IPS-20b (cell line): ENCODE results near the gene CHD3.
"Not testable (repeated sequence)": the region's sequence is repeated elsewhere in the genome, so short reads cannot be mapped to it uniquely, and the experiment has no call there.

Experiments
- H3K27ac ChIP-seq: one replicate; pipeline ENCODE4 v1.5.1; 2013; ENCODE audit warnings: low read length
- H3K27me3 ChIP-seq: 2 replicates; pipeline ENCODE4 v1.6.1; 2013; ENCODE audit warnings: mild to moderate bottlenecking, low read length, inconsistent platforms; ENCODE audit not compliant: insufficient read depth
- H3K36me3 ChIP-seq: 2 replicates; pipeline ENCODE4 v1.6.1; 2013; ENCODE audit warnings: low read depth, mild to moderate bottlenecking, inconsistent platforms, low read length, moderate library complexity; ENCODE audit not compliant: insufficient read depth
- H3K4me1 ChIP-seq: 2 replicates; pipeline ENCODE4 v1.6.1; 2013; ENCODE audit warnings: mild to moderate bottlenecking, control low read depth, inconsistent platforms, low read length, moderate library complexity; ENCODE audit not compliant: insufficient read depth
- H3K4me3 ChIP-seq: 2 replicates; pipeline ENCODE4 v1.5.1; 2013; ENCODE audit warnings: mild to moderate bottlenecking, low read length, inconsistent platforms
- H3K9ac ChIP-seq: 2 replicates; pipeline ENCODE4 v1.6.1; 2013; ENCODE audit warnings: low read depth, mild to moderate bottlenecking, inconsistent platforms, low read length, moderate library complexity
- H3K9me3 ChIP-seq: 2 replicates; pipeline ENCODE4 v1.6.1; 2013; ENCODE audit warnings: mild to moderate bottlenecking, low read depth, low read length, inconsistent platforms; ENCODE audit not compliant: insufficient read depth

Gene CHD3

GRCh38 chr17:7951143-7951792, 62.7 kb downstream of the CHD3 start:
- Histone ChIP-seq H3K27ac (no peak overlapping the region), H3K4me3 (no peak overlapping the region), H3K27me3 (no peaks in the 10 kb centered on the region), H3K36me3 (peaks cover 37% of the 10 kb centered on the region), H3K9me3 (no peaks in the 10 kb centered on the region), H3K9ac (no peak overlapping the region), H3K4me1 (no peaks in the 10 kb centered on the region)

- H3K9me3 ChIP-seq, H3K4me3 ChIP-seq, H3K4me1 ChIP-seq, H3K27ac ChIP-seq, H3K9ac ChIP-seq, H3K27me3 ChIP-seq: not testable (repeated sequence)
- H3K36me3 ChIP-seq, result peaks cover 20% of the 10 kb centered on the region
Observed at GRCh38 chr17:7953266-7953665, 64.7 kb downstream of the CHD3 start.

- no peaks in the 10 kb centered on the region for H3K36me3 ChIP-seq
- H3K4me3 ChIP-seq, result no peak overlapping the region
- no peak overlapping the region for H3K27ac ChIP-seq
- no peaks in the 10 kb centered on the region for H3K4me1 ChIP-seq
- no peak overlapping the region for H3K9ac ChIP-seq
- H3K27me3 ChIP-seq, result no peaks in the 10 kb centered on the region
- no peaks in the 10 kb centered on the region for H3K9me3 ChIP-seq
Observed at GRCh38 chr17:7955414-7956227, 67.0 kb downstream of the CHD3 start.

- no peaks in the 10 kb centered on the region for H3K9me3 ChIP-seq
- H3K9ac ChIP-seq, result no peak overlapping the region
- no peaks in the 10 kb centered on the region for H3K4me1 ChIP-seq
- H3K36me3 ChIP-seq, result no peaks in the 10 kb centered on the region
- H3K4me3 ChIP-seq, result no peak overlapping the region
- H3K27ac ChIP-seq, result no peak overlapping the region
- H3K27me3 ChIP-seq, result no peaks in the 10 kb centered on the region; the same call in 1 of the 2 replicates
Observed at GRCh38 chr17:7956228-7956965, 67.8 kb downstream of the CHD3 start.

GRCh38 chr17:7959503-7960253, 71.1 kb downstream of the CHD3 start:
- H3K27me3 ChIP-seq, result no peaks in the 10 kb centered on the region; the same call in 1 of the 2 replicates
- H3K9me3 ChIP-seq, result no peaks in the 10 kb centered on the region
- no peak overlapping the region for H3K4me3 ChIP-seq
- no peak overlapping the region for H3K9ac ChIP-seq
- no peaks in the 10 kb centered on the region for H3K4me1 ChIP-seq
- no peak overlapping the region for H3K27ac ChIP-seq
- no peaks in the 10 kb centered on the region for H3K36me3 ChIP-seq

GRCh38 chr17:7961421-7961820, 72.8 kb downstream of the CHD3 start:
- H3K4me1 ChIP-seq, result no peaks in the 10 kb centered on the region
- H3K9me3 ChIP-seq, result no peaks in the 10 kb centered on the region
- no peaks in the 10 kb centered on the region for H3K36me3 ChIP-seq
- no peak overlapping the region for H3K4me3 ChIP-seq
- H3K9ac ChIP-seq, result no peak overlapping the region
- H3K27ac ChIP-seq, result no peak overlapping the region
- no peaks in the 10 kb centered on the region; the same call in 1 of the 2 replicates for H3K27me3 ChIP-seq
